Ishikawa (cell line): ENCODE data around the gene DTYMK.

Experiments
- CEBPB ChIP-seq: IDR thresholded peaks from 2 replicates; pipeline ENCODE4 v1.6.1; 2012
- CREB1 ChIP-seq: IDR thresholded peaks from 2 replicates; pipeline ENCODE4 v1.6.1; 2012; ENCODE audit warnings: low read depth
- EGR1 ChIP-seq: IDR thresholded peaks from 2 replicates; pipeline ENCODE4 v1.6.1; 2012
- EP300 ChIP-seq: IDR thresholded peaks from 2 replicates; pipeline ENCODE4 v1.6.1; 2012; ENCODE audit warnings: borderline replicate concordance
- FOXM1 ChIP-seq: IDR thresholded peaks from 2 replicates; pipeline ENCODE4 v1.6.1; 2012; ENCODE audit warnings: low read depth, borderline replicate concordance
- NFIC ChIP-seq: IDR thresholded peaks from 2 replicates; pipeline ENCODE4 v1.6.1; 2012
- RAD21 ChIP-seq: IDR thresholded peaks from 2 replicates; pipeline ENCODE4 v1.6.1; 2012; ENCODE audit warnings: low read depth
- REST ChIP-seq: IDR thresholded peaks from 2 replicates; pipeline ENCODE4 v1.6.1; 2012; ENCODE audit warnings: low read depth, mild to moderate bottlenecking
- TAF1 ChIP-seq: IDR thresholded peaks from 2 replicates; pipeline ENCODE4 v1.6.1; 2012; ENCODE audit warnings: low read depth, mild to moderate bottlenecking
- TCF12 ChIP-seq: IDR thresholded peaks from 2 replicates; pipeline ENCODE4 v1.6.1; 2012; ENCODE audit warnings: low read depth
- TEAD4 ChIP-seq: IDR thresholded peaks from 2 replicates; pipeline ENCODE4 v1.6.1; 2012
- YY1 ChIP-seq: IDR thresholded peaks from 2 replicates; pipeline ENCODE4 v1.6.1; 2012; ENCODE audit warnings: low read depth
- ZBTB7A ChIP-seq: IDR thresholded peaks from 2 replicates; pipeline ENCODE4 v1.6.1; 2012; ENCODE audit warnings: low read depth
- TF ChIP-seq, protein P1 (sequence below): IDR thresholded peaks from 2 replicates; pipeline ENCODE4 v1.6.1; 2012
- TF ChIP-seq, protein P2 (sequence below): IDR thresholded peaks from 2 replicates; pipeline ENCODE4 v1.6.1; 2012

Gene DTYMK

DNA sequence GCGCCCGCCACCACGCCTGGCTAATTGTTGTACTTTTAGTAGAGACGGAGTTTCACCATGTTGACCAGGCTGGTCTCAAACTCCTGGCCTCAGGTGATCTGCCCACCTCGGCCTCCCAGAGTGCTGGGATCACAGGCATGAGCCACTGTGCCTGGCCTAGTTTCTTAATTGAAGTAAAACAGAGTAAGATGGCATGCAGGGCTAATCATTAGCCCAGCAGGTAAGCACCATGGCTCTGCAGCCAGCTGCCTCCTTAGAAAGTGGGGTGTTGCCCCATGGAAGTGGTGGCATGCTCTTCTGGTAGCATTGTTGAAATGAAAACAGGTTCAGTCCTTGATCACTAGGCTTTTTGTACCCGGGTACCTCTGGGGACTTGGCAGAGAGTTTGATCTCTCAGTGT, 36.7 kb downstream of the DTYMK start:
- no peak for TF ChIP-seq YY1
- TF ChIP-seq REST, result no peak

DNA sequence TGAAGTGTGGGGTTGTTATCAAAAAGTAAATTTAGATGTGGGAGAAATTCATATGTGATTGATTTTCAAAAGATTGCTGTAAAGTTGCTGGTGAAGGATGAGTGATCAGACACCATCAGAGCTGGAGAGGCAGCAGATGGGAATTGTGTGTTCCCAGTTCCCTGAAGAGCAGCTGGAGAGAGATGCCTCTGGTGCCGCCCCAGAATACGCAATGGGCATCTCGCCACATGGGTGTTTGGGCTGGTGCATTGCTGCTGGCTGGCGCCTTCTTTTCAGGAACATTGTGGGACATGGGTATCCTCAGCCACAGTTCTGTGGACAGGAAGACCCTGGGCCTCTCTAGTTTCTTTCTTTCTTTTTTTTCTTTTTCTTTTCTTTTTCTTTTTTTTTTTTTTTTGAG, 37.2 kb downstream of the DTYMK start:
- no peak for TF ChIP-seq ZBTB7A
- TF ChIP-seq RAD21, result no peak
- TF ChIP-seq, protein P1, sequence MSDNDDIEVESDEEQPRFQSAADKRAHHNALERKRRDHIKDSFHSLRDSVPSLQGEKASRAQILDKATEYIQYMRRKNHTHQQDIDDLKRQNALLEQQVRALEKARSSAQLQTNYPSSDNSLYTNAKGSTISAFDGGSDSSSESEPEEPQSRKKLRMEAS, result no peak
- TF ChIP-seq TAF1, result no peak
- TF ChIP-seq, protein P2, sequence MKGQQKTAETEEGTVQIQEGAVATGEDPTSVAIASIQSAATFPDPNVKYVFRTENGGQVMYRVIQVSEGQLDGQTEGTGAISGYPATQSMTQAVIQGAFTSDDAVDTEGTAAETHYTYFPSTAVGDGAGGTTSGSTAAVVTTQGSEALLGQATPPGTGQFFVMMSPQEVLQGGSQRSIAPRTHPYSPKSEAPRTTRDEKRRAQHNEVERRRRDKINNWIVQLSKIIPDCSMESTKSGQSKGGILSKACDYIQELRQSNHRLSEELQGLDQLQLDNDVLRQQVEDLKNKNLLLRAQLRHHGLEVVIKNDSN, result no peak
- no peak for TF ChIP-seq FOXM1
- TF ChIP-seq TCF12, result no peak
- TF ChIP-seq EGR1, result no peak
- no peak for TF ChIP-seq YY1
- TF ChIP-seq CREB1, result no peak
- no peak for TF ChIP-seq EP300
- no peak for TF ChIP-seq TEAD4
- TF ChIP-seq REST, result no peak
- TF ChIP-seq CEBPB, result no peak

DNA sequence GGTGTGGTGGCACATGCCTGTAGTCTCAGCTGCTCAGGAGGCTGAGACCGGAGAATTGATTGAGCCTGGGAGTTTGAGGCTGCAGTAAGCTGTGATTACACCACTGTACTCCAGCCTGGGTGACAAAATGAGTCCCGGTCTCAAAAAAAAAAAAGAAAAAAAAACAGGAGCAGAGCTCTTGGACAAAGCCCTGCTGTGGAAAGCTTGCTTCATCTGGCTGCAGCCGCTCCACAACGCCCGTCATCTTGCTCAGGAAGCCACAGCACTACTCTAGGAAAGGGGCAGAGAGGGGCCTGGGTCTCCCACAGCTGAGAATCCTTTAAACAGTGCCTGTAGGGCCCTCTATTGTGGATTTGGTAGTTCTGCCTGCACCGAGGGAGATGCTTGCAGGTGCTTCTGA, 38.2 kb downstream of the DTYMK start:
- TF ChIP-seq EGR1 (no peak), YY1 (no peak), FOXM1 (no peak), TAF1 (no peak), CREB1 (no peak), REST (no peak), NFIC (no peak), CEBPB (no peak), RAD21 (no peak), EP300 (no peak), ZBTB7A (no peak), TEAD4 (no peak), TCF12 (no peak)
- TF ChIP-seq, protein P2, result no peak
- TF ChIP-seq, protein P1, result no peak

DNA sequence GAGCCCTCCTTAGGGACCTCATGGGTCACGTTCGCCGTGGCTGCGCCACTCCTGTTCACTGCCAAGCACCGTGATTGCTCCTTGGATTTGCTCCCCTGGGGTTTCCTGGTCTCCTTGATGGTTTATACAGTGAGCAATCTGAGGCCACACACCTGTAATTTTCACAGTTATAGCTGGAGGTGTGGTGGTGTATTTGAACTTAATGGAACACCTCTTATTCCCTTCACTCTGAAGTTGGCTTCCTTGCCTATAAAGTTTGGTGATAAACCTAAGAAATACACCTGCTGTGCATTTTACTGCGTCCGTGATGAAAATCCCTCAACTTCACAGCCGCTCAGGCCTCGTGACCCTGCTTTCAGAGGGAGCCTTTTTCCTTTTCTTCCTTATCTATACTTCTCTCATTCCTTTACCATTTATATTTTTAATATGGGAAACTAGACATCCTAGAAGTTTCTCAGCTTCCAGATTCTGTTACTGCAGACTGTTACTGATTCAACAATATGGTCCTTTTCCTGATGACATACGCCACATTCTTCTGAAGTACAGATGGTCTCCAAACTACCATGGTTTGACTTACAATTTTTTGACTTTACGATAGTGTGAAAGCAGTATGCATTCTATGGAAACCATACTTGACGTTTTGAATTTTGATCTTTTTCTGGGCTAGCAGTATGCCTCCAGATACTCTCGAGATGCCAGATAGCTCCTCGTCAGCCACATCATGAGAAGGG, 40.5 kb downstream of the DTYMK start:
- no peak for TF ChIP-seq RAD21
- no peak for TF ChIP-seq EGR1
- TF ChIP-seq, protein P2, result no peak
- no peak for TF ChIP-seq YY1
- no peak for TF ChIP-seq CEBPB
- no peak for TF ChIP-seq TEAD4
- no peak for TF ChIP-seq FOXM1
- TF ChIP-seq NFIC, result no peak
- TF ChIP-seq TCF12, result no peak
- no peak for TF ChIP-seq TAF1
- no peak for TF ChIP-seq EP300
- no peak for TF ChIP-seq REST
